GM10248 (cell line): ENCODE data around the gene KCNJ4.
A peak's percentile ranks its signal among the peaks of the same experiment; 100 is the strongest.
"Not testable (repeated sequence)": the region's sequence is repeated elsewhere in the genome, so short reads cannot be mapped to it uniquely, and the experiment has no call there.

Experiments
- CTCF ChIA-PET: fragments of 300-600 bp; sonication (Branson Sonifier 250); formaldehyde crosslinking; extraction: SDS; loops from one replicate; lab custom pipeline; 2021; ENCODE audit warnings: antibody characterized with exemption; lab: Yijun Ruan, JAX
- POLR2A ChIA-PET: fragments of 350-650 bp; sonication (Branson Sonifier 250); formaldehyde crosslinking; extraction: SDS; loops from one replicate; lab custom pipeline; 2020; ENCODE audit warnings: antibody characterized with exemption; lab: Yijun Ruan, JAX
- DNase-seq: peaks from one replicate; pipeline ENCODE4 v3.0.0; 2012; ENCODE audit errors: extremely low spot score
- TF ChIP-seq, protein P1 (sequence below): IDR thresholded peaks from 2 replicates; pipeline ENCODE4 v1.5.1; 2012; ENCODE audit warnings: mild to moderate bottlenecking, low read depth; ENCODE audit errors: extremely low read depth, missing control alignments, control extremely low read depth

The KCNJ4 gene

DNA sequence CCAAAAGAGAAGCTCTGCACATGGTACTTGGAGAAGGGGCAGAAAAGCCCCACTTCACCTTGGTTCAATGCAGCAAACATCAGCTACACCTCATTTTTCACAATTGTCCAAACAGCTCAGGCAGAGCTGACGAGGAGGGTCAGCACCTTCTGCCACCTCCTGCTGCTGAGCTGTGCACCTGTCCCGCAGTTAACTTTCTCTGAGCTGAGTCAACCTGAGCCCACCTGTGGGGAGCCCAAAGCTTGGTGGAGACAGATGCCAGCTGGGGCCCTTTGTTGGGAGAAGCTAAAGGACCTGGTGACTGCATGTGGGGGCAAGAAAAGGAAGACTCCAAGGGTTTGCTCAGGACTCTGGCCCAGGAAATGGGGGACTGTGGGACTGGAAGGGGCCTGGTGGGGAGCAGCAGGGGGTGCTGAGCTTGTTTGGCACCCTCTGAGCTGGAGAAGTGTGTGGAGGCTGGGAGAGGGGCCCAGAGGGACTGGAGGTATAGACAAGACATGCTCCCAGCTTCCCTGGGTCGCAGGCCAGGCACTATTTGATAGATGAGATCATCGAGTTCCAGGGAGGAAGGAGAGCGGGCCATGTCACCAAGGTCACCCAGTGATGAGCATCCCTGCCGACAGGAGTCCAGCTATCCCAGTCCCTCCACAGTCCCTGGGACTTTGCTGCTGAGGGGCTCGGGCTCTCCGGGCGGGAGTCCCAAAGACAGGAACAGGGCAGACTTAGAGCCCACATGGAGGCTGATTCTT is 53.5 kb downstream of the KCNJ4 start:
- ChIA-PET CTCF (interaction anchor here (0.7 to 1.3 kb wide), 3 partner anchors 10 to 349 kb away, joined by 3 to 6 read pairs (median 6); no protein-coding TSS in a partner anchor), POLR2A (no interaction called here)
- no peak for DNase-seq

DNA sequence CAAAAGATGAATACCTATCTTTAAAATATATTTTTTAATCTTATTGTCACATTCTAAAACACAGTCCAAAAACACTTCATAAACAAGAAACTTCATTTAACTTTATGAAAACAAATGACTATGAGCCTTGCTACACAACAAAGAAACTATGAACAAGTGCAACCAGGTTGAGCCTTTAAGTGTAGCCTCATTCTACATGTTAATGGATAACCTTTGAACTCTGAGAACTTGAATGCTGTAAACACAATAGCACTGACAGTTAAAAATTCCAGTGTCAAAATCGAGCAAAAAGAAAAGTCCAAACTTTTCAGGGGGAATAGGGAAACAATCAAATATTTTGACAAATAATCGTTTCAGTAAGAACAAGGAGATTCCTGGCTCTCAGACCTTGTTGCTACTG is 54.7 kb downstream of the KCNJ4 start:
- DNase-seq, POLR2A ChIA-PET: not testable (repeated sequence)

More for the DNA sequence above, 53.5 kb downstream of the KCNJ4 start:
- TF ChIP-seq, protein P1, sequence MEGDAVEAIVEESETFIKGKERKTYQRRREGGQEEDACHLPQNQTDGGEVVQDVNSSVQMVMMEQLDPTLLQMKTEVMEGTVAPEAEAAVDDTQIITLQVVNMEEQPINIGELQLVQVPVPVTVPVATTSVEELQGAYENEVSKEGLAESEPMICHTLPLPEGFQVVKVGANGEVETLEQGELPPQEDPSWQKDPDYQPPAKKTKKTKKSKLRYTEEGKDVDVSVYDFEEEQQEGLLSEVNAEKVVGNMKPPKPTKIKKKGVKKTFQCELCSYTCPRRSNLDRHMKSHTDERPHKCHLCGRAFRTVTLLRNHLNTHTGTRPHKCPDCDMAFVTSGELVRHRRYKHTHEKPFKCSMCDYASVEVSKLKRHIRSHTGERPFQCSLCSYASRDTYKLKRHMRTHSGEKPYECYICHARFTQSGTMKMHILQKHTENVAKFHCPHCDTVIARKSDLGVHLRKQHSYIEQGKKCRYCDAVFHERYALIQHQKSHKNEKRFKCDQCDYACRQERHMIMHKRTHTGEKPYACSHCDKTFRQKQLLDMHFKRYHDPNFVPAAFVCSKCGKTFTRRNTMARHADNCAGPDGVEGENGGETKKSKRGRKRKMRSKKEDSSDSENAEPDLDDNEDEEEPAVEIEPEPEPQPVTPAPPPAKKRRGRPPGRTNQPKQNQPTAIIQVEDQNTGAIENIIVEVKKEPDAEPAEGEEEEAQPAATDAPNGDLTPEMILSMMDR, result no peak

DNA sequence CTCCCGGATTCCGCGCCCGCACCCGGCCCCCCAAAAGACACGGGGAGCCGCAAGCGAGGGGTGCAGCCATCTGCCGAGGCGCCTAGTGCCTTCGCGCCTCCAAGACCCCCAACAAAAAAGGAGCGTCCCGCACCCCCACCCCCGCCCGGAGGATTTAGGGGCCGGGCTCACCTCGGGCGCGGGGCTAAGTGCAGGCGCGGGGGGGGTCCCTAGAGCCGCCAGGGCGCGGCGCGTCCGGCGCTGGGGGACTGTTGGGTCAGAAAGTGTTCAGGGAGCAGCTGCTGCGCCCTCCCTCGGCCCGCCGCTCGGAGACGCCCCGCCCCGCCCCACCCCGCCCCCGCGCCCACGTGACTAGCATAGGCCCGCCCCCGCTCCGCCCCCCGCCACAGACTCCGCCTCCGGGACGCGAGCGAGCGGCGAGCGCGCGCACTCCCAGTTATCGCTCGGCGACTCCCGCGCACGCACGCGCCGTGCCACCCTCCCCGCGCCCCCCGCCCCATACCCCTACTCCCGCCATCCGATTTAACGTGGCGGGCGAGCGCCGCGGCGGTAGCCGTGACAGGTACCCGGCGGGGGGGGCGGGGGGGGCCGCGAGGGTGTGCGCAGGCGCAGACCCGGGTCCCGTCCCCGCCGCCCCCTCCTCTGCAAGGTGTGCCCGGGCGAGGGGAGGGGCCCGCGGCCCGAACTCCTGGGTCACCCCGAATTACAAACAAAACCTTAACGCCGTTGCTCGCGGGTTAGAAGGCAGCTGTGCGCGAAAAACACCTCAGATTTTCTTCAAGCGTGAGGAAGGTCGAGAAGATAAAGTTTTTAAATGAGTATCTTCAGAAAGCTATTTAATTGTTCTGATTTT is 56.2 kb downstream of the KCNJ4 start:
- POLR2A ChIA-PET, result interaction anchor here (0.7 kb wide), 1 partner anchor 708 kb away, joined by 3 read pairs; no protein-coding TSS in a partner anchor
- TF ChIP-seq, protein P1, result no peak
- DNase-seq, result peak; percentile 85
- CTCF ChIA-PET, result interaction anchor here (1.1 kb wide), 1 partner anchor 9 kb away, joined by 3 read pairs; no protein-coding TSS in a partner anchor

More for the DNA sequence above, 54.7 kb downstream of the KCNJ4 start:
- CTCF ChIA-PET, result not testable (repeated sequence)

DNA sequence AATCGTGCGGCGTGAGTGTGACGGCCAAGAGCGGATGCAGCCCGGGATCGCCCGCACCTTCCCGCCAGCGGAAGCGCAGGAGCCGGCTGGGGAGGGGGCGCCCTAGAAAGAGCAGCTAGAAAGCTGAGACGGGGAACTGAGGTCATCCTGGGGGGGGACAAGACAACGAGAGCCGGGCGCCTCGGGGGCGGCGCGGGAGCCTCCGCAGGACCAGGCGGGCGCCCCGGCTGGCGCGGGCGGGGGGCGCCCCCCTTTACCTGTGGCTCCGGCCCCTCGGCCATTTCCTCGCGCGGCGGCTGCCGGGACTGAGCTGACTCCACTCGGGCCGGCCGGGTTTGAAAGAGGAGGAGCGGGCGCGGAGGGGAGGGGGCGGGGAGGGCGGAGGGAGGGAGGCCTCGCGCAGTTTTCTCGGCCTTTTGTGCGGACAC is 56.8 kb downstream of the KCNJ4 start:
- CTCF ChIA-PET, result interaction anchor here (1.1 kb wide), 1 partner anchor 9 kb away, joined by 3 read pairs; no protein-coding TSS in a partner anchor
- POLR2A ChIA-PET, result not testable (repeated sequence)

DNA sequence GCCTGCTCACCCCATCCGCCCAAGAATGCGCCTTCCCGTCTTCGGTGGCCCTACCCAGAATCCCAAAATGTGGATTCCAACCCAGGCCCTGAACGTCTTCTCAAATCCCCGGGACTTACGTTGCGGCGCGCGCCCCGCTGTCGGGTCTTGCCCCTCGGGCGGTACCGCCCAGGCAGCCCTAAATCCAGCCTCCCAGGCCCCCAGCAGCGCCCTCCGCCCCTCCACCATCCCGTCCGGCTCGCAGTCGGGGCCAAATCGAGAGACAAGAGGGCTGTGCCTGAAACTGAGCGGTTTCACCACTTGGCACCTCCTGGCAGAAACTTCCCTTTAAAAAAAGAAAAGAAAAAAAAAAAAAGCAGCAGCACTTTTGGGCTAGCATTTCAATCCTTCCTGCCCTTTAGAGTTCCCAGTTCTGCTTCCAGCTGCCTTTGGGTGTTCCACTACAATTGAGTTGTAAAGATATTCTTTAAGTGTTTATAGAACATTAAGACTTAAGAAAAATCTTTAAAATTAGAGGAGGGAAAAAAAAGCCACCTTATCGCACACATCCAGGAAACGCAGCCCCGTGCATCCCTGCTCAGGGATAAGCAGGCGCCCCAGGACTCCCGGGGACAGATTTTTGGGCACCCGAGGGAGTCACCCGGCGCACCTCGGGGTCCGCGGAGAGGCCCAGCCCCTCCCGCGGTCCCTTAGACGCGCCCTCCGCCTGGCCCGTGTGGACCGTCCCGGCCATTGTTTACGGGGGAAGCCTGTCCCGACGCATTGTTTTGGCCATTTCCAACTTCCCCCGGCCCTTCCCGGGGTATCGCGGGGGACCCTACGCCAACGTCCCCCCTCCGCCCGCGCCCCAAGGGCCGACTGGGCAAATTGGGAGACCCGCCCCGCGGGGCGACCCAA is 57.6 kb downstream of the KCNJ4 start:
- TF ChIP-seq, protein P1, result no peak
- no peak for DNase-seq
- CTCF ChIA-PET, result no interaction called here
- POLR2A ChIA-PET, result no interaction called here

More for the DNA sequence above, 56.8 kb downstream of the KCNJ4 start:
- DNase-seq, result peak; percentile 66

DNA sequence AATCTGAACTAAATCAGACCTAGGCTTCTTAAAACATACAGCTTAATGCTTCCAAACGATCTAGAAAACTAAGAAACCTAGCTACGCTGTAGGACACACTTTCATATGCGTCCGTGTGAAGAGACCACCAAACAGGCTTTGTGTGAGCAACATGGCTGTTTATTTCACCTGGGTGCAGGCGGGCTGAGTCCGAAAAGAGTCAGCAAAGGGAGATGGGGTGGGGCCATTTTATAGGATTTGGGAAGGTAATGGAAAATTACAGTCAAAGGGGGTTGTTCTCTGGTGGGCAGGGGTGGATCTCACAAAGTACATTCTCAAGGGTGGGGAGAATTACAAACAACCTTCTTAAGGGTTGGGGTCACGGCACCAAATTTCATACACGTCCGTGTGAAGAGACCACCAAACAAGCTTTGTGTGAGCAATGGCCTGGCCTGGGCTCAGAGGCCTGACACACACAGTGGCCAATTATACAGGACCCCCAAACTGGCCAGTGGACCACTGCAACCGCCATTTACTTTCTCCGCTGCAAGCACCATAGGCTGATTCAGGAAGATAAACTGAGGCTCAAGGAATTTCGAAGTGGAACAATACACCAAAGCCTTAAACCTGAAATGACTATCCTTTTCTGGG is 58.4 kb downstream of the KCNJ4 start:
- DNase-seq, CTCF ChIA-PET, POLR2A ChIA-PET: not testable (repeated sequence)

DNA sequence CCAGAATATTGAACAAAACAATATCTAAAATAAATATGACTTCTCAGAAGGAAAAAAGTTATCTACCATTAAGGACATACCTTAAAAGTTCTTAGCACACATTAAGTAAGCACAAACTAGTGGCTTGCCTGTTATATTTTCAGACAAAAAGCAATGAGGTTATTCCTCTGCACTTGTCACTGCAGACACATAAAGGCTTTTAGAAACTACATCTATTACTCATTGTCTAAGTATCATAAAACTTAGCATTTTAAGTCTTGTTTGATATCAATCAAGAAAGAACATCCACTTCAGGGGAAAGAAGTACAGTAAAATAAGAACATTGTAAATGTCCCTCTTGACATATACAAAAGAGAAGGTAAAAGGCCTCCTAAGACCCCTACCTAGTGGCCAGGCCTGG is 59.1 kb downstream of the KCNJ4 start:
- POLR2A ChIA-PET, result not testable (repeated sequence)

DNA sequence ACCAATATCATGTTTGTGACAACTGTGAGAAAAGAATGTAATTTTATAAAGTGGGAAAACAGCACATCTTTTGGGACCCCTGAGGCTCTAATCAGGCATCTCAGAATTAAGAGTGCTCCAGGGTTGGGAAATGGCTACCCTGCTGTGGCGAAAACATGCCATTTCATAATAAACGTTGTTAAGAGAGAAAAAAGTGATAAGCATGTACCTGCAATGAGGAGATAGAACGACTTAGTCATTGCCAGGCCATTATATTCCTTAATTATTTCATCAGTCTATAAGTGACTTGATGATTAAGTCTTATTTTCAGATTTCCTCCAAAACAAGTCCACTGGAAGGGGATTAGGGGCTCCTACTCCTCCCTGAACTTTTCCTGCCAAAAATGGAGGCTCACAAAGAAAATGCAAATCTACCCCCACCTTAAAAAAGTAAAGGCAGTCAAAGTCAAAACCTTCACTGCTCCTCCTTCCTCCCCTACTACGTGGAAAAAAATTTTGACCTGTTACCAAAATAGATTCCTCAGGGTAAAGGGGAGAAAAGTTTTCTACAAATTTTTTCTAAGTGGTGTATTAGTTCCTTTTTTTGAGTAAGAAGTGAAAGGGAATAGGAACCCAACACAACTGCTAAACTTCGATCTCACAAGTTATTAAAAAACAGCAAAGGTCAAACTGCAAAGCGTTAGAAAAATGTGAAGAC is 59.9 kb downstream of the KCNJ4 start:
- DNase-seq, CTCF ChIA-PET, POLR2A ChIA-PET: not testable (repeated sequence)

More for the DNA sequence above, 59.1 kb downstream of the KCNJ4 start:
- DNase-seq, CTCF ChIA-PET: not testable (repeated sequence)

DNA sequence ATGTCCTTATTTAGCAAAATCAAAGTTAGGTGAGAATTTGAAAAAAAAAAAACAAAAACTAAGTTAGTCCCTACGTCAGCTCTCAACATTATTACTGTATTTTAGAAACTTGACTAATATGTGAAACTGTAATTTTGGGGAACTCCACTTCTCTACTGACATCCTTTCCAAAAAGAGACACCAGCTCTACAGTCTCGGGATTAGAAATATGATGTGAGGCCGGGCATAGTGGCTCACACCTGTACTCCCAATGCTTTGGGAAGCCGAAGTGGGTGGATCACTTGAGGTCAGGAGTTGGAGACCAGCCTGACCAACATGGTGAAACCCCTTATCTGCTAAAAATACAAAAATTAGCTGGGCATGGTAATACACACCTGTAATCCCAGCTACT is 65.6 kb downstream of the KCNJ4 start:
- POLR2A ChIA-PET, DNase-seq: not testable (repeated sequence)
- CTCF ChIA-PET, result interaction anchor here (0.9 kb wide), 1 partner anchor 9 kb away, joined by 3 read pairs; no protein-coding TSS in a partner anchor

DNA sequence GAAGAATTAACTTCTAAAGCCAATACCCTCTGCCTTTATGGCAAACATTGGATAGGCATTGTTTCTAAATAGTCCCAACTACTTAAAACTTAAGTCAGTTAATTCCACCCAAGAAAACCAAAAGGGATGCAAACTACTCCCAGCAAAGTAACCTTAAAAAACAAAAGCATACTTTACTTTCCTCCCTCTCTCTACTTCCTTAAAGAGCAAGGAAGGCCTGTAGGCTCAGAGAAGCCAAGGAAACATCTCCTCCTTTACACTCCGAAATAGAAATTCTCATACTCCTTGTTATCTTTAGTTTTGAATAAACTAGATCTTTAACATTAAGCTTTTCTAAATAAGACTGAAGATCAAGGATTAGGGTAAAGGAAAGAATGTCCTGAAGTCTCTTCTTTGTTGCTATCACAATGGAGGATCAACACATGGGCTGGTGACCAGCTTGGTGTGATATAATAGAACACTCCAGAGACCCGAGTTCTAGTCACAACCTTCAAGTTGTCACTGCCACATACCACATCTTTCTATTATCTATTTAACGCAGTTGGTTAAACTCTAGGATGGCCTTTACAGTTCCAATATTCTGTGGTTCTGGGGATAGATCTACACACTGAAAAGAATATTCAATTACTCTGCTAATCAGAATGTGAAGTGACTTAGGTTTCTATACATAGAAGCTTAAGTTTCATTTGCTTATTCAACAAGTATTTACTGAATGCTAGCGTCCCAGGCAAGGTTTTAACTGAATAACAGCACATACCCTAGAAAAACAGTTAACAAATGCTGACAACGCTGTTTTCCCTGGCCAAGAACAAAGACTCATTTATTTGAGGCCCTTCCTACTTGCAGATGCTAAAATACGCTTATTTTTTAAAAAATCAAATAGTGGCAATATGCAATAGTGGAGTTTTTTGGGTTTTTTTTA is 66.2 kb downstream of the KCNJ4 start:
- DNase-seq, POLR2A ChIA-PET: not testable (repeated sequence)
- CTCF ChIA-PET, result interaction anchor here (0.9 kb wide), 1 partner anchor 10 kb away, joined by 3 read pairs; no protein-coding TSS in a partner anchor

DNA sequence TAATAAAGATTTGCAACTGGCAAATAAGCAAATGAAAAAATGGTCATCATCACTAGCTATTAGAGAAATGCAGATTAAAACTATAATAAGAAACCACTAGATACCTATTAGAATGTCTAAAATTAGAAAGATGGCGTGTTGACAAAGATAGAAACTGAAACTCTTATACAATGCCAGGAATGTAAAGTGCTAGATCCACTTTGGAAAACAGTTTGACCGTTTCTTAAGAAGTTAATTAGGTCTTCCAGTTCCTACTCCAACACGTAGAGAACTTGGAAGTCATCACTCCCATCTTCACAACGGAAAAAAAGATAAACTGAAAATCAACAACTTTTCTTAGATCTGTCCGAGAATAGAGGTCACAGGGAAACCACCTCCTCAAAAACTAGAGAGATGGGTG is 68.1 kb downstream of the KCNJ4 start:
- POLR2A ChIA-PET, DNase-seq, CTCF ChIA-PET: not testable (repeated sequence)
